Astrocyte (in vitro differentiated cells and primary cell): Measurements from ENCODE around the gene LCOR. TPM values are rescaled to one million over a fixed set of nuclear protein-coding genes. Genes with fewer than 3 reads are reported as not detected.
A peak's percentile ranks its signal among the peaks of the same experiment; 100 is the strongest.

Source experiments
- DNase-seq: peaks from one replicate; pipeline ENCODE4 v3.0.0-alpha.2; 2010; ENCODE audit warnings: low read depth
- FAIRE-seq: peaks from 2 replicates; lab custom pipeline; 2011; peaks lifted over from hg19 to GRCh38; lab: Jason Lieb, UNC
- H2AFZ ChIP-seq: 2 replicates; pipeline ENCODE4 v1.6.0; 2012; ENCODE audit warnings: low read depth, low read length, inconsistent platforms
- H3K27ac ChIP-seq: 2 replicates; pipeline ENCODE4 v1.5.1; 2011; ENCODE audit warnings: low read depth, low read length, inconsistent platforms
- H3K27me3 ChIP-seq: 2 replicates; pipeline ENCODE4 v1.6.0; 2011; ENCODE audit warnings: low read length, inconsistent platforms; ENCODE audit not compliant: insufficient read depth
- H3K36me3 ChIP-seq: 2 replicates; pipeline ENCODE4 v1.5.1; 2011; ENCODE audit warnings: low read length, inconsistent platforms; ENCODE audit not compliant: insufficient read depth
- H3K4me1 ChIP-seq: 2 replicates; pipeline ENCODE4 v1.5.1; 2011; ENCODE audit warnings: low read length, inconsistent platforms; ENCODE audit not compliant: insufficient read depth
- H3K4me2 ChIP-seq: 2 replicates; pipeline ENCODE4 v1.6.0; 2012; ENCODE audit warnings: low read length, inconsistent platforms
- H3K4me3 ChIP-seq: 2 replicates; pipeline ENCODE4 v1.5.1; 2011; ENCODE audit warnings: low read depth, mild to moderate bottlenecking, low read length, inconsistent platforms; ENCODE audit not compliant: insufficient read depth
- H3K79me2 ChIP-seq: 2 replicates; pipeline ENCODE4 v1.6.0; 2012; ENCODE audit warnings: mild to moderate bottlenecking, low read length, inconsistent platforms; ENCODE audit not compliant: insufficient read depth
- H3K9ac ChIP-seq: 2 replicates; pipeline ENCODE4 v1.6.0; 2012; ENCODE audit warnings: mild to moderate bottlenecking, low read length, inconsistent platforms
- H3K9me3 ChIP-seq: 2 replicates; pipeline ENCODE4 v1.5.1; 2012; ENCODE audit warnings: low read depth, mild to moderate bottlenecking, low read length, inconsistent platforms; ENCODE audit not compliant: insufficient read depth
- H4K20me1 ChIP-seq: 2 replicates; pipeline ENCODE4 v1.6.0; 2012; ENCODE audit warnings: low read length, inconsistent platforms; ENCODE audit not compliant: insufficient read depth
- H3K27ac Mint-ChIP-seq: one replicate; pipeline ENCODE4 v1.8.0; 2021; ENCODE audit warnings: mild to moderate bottlenecking, mixed read lengths; ENCODE audit not compliant: unreplicated experiment
- H3K27me3 Mint-ChIP-seq: one replicate; pipeline ENCODE4 v1.8.0; 2021; ENCODE audit warnings: low read depth, mixed read lengths; ENCODE audit not compliant: unreplicated experiment
- H3K36me3 Mint-ChIP-seq: one replicate; pipeline ENCODE4 v1.8.0; 2021; ENCODE audit warnings: low read depth, mixed read lengths; ENCODE audit not compliant: unreplicated experiment
- H3K4me1 Mint-ChIP-seq: one replicate; pipeline ENCODE4 v1.8.0; 2021; ENCODE audit warnings: low read depth, mixed read lengths; ENCODE audit not compliant: unreplicated experiment
- H3K4me3 Mint-ChIP-seq: one replicate; pipeline ENCODE4 v1.8.0; 2021; ENCODE audit warnings: mild to moderate bottlenecking, moderate library complexity, mixed read lengths; ENCODE audit not compliant: unreplicated experiment
- H3K9me3 Mint-ChIP-seq: one replicate; pipeline ENCODE4 v1.8.0; 2021; ENCODE audit warnings: mild to moderate bottlenecking, mixed read lengths; ENCODE audit not compliant: unreplicated experiment
- EZH2 ChIP-seq: IDR thresholded peaks from 2 replicates; pipeline ENCODE4 v1.6.1; 2012; ENCODE audit warnings: mild to moderate bottlenecking, low read length, inconsistent platforms; ENCODE audit not compliant: insufficient read depth
- total RNA-seq: library from RNA; stranded (reverse); gene quantifications from 2 replicates; pipeline ENCODE4 v1.2.1, GENCODE V29; 2021
- TF ChIP-seq, protein P1 (sequence below): IDR thresholded peaks from 2 replicates; pipeline ENCODE4 v1.5.1; 2011; ENCODE audit warnings: low read depth, mild to moderate bottlenecking, inconsistent platforms, low read length, moderate library complexity; ENCODE audit not compliant: insufficient read depth

LCOR gene
- total RNA-seq, 1 donor from 2014 or later = 72.0 TPM

GRCh38 chr10:96918214-96919002, 86.3 kb downstream of the LCOR start:
- Mint-ChIP-seq H3K9me3 (no peaks in the 10 kb centered on the region), H3K27me3 (no peaks in the 10 kb centered on the region), H3K4me1 (peaks cover 21% of the 10 kb centered on the region), H3K4me3 (no peak overlapping the region), H3K36me3 (peaks cover 9% of the 10 kb centered on the region), H3K27ac (no peak overlapping the region)
- Histone ChIP-seq H3K4me1 (no peaks in the 10 kb centered on the region), H2AFZ (no peak overlapping the region), H3K4me3 (no peak overlapping the region), H3K4me2 (no peak overlapping the region), H3K27me3 (no peaks in the 10 kb centered on the region), H3K9ac (no peak overlapping the region), H4K20me1 (peaks cover 59% of the 10 kb centered on the region), H3K79me2 (peaks cover 61% of the 10 kb centered on the region), H3K36me3 (no peaks in the 10 kb centered on the region), H3K27ac (no peak overlapping the region), H3K9me3 (no peaks in the 10 kb centered on the region)
- FAIRE-seq (no peak), DNase-seq (peak; percentile 8)
- no peak for TF ChIP-seq EZH2
- TF ChIP-seq, protein P1, sequence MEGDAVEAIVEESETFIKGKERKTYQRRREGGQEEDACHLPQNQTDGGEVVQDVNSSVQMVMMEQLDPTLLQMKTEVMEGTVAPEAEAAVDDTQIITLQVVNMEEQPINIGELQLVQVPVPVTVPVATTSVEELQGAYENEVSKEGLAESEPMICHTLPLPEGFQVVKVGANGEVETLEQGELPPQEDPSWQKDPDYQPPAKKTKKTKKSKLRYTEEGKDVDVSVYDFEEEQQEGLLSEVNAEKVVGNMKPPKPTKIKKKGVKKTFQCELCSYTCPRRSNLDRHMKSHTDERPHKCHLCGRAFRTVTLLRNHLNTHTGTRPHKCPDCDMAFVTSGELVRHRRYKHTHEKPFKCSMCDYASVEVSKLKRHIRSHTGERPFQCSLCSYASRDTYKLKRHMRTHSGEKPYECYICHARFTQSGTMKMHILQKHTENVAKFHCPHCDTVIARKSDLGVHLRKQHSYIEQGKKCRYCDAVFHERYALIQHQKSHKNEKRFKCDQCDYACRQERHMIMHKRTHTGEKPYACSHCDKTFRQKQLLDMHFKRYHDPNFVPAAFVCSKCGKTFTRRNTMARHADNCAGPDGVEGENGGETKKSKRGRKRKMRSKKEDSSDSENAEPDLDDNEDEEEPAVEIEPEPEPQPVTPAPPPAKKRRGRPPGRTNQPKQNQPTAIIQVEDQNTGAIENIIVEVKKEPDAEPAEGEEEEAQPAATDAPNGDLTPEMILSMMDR = no peak

GRCh38 chr10:96919785-96920430, 87.8 kb downstream of the LCOR start:
- H3K79me2 ChIP-seq = peaks cover 60% of the 10 kb centered on the region
- no peak overlapping the region for H3K27ac ChIP-seq
- Mint-ChIP-seq H3K27me3 (no peaks in the 10 kb centered on the region), H3K4me3 (no peak overlapping the region), H3K27ac (no peak overlapping the region), H3K36me3 (peaks cover 1% of the 10 kb centered on the region), H3K4me1 (peaks cover 18% of the 10 kb centered on the region), H3K9me3 (no peaks in the 10 kb centered on the region)
- FAIRE-seq (no peak), DNase-seq (peak; percentile 95)
- H3K4me2 ChIP-seq = peak overlapping the region; percentile 2
- no peak overlapping the region for H3K9ac ChIP-seq
- no peaks in the 10 kb centered on the region for H3K9me3 ChIP-seq
- no peak overlapping the region for H3K4me3 ChIP-seq
- no peaks in the 10 kb centered on the region for H3K36me3 ChIP-seq
- H3K4me1 ChIP-seq = no peaks in the 10 kb centered on the region
- H4K20me1 ChIP-seq = peaks cover 62% of the 10 kb centered on the region
- TF ChIP-seq, protein P1 = no peak
- no peak for TF ChIP-seq EZH2
- H3K27me3 ChIP-seq = no peaks in the 10 kb centered on the region
- no peak overlapping the region for H2AFZ ChIP-seq
